ENCODE data around the gene FBXL7.

The FBXL7 gene

DNA sequence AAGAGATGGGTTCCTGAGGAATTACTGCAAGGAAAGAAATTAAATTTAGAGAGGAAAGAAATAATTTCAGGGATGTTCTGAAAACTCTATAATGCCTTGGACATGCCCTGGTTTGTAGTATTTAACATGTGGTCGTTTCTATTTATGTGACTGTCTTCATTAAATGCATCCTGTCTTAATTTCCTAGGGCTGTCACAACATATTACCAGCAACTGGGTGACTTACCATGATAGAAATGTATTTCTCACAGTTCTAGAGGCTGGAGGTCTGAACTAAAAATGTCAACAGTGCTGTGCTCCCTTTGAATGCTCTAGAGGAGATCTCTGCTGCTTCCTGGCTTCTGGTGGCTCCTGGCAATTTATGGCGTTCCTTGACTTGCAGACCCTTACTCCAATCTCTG lies 287.7 kb downstream of the FBXL7 start:
- DNase-seq: no peak

GRCh38 chr5:15789642-15790041 lies 289.7 kb downstream of the FBXL7 start:
- no peak for DNase-seq

GRCh38 chr5:15790446-15791018 lies 290.6 kb downstream of the FBXL7 start:
- DNase-seq: no peak

DNA sequence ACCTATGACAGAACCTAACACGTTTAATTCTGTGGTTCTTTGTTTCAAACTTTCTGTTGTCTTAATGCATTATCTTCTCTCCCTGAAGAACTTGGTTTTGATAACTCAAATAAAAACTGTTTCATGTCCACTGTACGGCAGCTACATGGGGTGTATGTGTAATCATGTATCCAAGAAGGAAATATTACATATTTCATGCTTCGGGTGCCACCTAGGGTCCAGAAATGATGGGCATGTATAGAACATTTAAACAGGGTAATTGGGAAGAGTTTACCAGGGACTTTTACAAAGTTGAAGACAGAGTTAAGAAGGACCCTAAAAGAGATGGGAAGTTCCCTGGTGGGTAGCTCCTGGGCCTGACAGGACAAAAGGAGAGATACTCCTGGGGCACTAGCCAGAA lies 291.3 kb downstream of the FBXL7 start:
- no peak for DNase-seq

GRCh38 chr5:15791859-15792258 lies 291.9 kb downstream of the FBXL7 start:
- no peak for DNase-seq

GRCh38 chr5:15794052-15794985 lies 294.3 kb downstream of the FBXL7 start:
- DNase-seq: no peak

- DNase-seq: no peak
These were observed 296.1 kb downstream of the FBXL7 start for GRCh38 chr5:15796096-15796495.

- no peak for DNase-seq
These were observed 296.6 kb downstream of the FBXL7 start for GRCh38 chr5:15796557-15796956.

- no peak for DNase-seq
These were observed 297.1 kb downstream of the FBXL7 start for GRCh38 chr5:15797116-15797515.

GRCh38 chr5:15798006-15798405 lies 298.0 kb downstream of the FBXL7 start:
- DNase-seq: no peak

DNA sequence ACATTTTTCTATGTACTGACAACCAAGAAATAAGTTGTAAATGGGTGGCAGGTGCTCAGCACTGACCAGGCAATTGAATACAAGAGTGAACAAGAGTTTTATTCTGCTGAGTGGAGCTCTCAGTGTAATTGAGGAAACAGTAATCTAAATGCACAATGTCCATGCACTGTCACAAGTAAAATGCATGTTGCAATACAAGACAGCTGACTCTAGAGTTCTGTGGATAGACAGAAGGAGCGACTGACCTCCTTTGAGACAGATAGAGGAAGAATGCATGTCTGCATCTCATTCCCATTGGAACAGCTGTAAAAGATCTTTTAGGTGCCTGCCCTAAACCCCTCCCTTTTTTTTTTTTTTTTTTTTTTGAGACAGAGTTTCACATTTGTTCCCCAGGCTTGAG lies 299.0 kb downstream of the FBXL7 start:
- DNase-seq: no peak

- DNase-seq: no peak
These were observed 299.6 kb downstream of the FBXL7 start for GRCh38 chr5:15799612-15800011.

- no peak for DNase-seq
These were observed 303.3 kb downstream of the FBXL7 start for GRCh38 chr5:15803280-15803679.

GRCh38 chr5:15806613-15807012 lies 306.6 kb downstream of the FBXL7 start:
- no peak for DNase-seq

GRCh38 chr5:15807248-15807647 lies 307.3 kb downstream of the FBXL7 start:
- DNase-seq: no peak

GRCh38 chr5:15807871-15808270 lies 307.9 kb downstream of the FBXL7 start:
- DNase-seq: no peak

DNA sequence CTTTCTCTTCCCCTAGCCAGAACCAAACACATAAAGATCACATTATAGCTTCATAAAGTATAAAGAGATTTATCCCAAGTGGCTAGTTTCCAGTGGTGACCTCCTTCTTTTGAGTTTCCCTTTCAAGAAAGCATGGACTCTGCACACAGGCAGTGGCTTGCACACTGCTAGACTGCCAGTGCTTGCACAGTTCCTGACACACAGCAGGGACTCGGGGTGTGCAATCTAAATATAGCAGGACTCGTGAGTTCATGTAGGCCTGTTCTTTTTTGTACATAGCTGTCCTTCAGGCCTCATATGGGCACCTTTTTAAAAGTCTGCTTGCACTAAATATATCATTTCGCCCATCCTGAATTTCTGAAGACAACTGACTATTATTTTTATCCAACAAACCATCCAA lies 308.6 kb downstream of the FBXL7 start:
- no peak for DNase-seq

GRCh38 chr5:15819617-15820016 lies 319.6 kb downstream of the FBXL7 start:
- DNase-seq: no peak

GRCh38 chr5:15821506-15821905 lies 321.5 kb downstream of the FBXL7 start:
- DNase-seq: no peak

DNA sequence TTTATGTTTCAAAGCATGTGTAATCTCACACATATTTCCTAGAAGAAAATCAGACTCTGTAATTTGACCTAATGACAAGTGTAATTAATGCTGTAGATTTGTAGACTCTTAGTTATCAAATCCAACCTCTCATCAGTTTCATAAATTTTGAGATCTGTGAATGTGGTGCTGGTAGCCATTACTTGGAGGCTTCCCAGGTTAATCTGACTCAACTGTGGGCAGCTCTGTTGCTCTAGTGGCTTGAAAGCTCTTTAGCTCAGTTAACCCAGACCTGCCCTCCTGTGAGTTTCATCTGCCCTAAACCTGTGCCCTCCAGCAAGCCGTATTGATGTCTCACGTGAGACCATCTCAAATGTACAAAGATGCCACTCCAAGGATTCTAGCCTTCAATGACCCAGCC lies 323.4 kb downstream of the FBXL7 start:
- DNase-seq: no peak

- DNase-seq: no peak
These were observed 327.8 kb downstream of the FBXL7 start for GRCh38 chr5:15827741-15828140.

DNA sequence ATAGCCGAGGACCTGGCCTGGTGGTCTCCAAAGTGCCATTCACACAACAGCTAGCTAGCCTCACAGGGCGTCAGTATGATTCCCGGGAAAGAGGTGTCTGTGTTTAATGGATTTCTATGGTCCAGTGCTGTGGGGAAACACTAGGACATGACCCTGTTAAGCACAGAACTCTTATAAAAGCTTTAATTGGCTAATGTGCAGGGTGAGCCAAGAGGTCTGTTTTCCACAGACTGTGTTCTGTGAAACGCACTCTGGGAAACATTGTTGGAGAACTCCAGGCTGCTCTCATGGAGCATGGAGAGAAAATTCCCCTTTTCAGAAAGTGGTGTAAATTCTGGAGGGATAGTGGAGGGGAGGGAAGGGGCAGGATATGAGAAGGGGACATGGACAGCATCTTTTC lies 331.4 kb downstream of the FBXL7 start:
- no peak for DNase-seq

DNA sequence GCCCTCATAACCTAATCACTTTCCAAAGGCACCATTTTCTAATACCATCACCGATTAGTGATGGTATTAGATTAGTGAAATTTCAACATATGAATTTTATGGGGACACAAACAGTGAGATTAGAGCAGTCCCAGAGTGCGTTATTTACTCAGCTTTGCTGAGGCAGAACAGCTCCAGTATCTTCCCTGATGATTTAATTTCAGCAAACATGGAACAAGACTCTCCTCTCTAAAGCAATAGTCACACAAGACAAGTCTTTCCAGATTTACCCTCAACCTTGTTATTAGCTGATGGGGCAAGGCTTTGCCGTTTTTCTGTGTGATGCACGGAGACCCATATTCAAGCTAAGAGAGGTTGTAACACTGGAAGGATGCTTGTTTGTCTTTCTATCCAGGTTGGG lies 333.4 kb downstream of the FBXL7 start:
- no peak for DNase-seq

GRCh38 chr5:15834596-15835245 lies 334.7 kb downstream of the FBXL7 start:
- DNase-seq: no peak

Measured in activated CD4-positive, alpha-beta T cell treated with anti-CD3 and anti-CD28 coated beads, Interleukin-2, amount 50 U/mL, for 16 hours (primary cell).